Vagina (tissue), 2 donors: ENCODE measurements around the gene SEMA5B.

ENCODE experiments used
- POLR2A ChIP-seq, 2 donors: fragments of 450-650 bp; IDR thresholded peaks; one replicate each; pipeline ENCODE4 v1.6.1; 2017; ENCODE audit warnings: antibody characterized with exemption in 2 of 2, mild to moderate bottlenecking in 2 of 2, moderate library complexity in 2 of 2
- TF ChIP-seq, protein P1 (sequence below), 3 experiments: fragments of 450-650 bp in 2 of 3; fragments of 200-600 bp in 1 of 3; sonication (generic) in 1 of 3; IDR thresholded peaks; one replicate each; pipeline ENCODE4 v1.5.1; 2017 to 2019; ENCODE audit warnings: antibody characterized with exemption in 3 of 3, mild to moderate bottlenecking in 2 of 3, moderate library complexity in 2 of 3

DNA sequence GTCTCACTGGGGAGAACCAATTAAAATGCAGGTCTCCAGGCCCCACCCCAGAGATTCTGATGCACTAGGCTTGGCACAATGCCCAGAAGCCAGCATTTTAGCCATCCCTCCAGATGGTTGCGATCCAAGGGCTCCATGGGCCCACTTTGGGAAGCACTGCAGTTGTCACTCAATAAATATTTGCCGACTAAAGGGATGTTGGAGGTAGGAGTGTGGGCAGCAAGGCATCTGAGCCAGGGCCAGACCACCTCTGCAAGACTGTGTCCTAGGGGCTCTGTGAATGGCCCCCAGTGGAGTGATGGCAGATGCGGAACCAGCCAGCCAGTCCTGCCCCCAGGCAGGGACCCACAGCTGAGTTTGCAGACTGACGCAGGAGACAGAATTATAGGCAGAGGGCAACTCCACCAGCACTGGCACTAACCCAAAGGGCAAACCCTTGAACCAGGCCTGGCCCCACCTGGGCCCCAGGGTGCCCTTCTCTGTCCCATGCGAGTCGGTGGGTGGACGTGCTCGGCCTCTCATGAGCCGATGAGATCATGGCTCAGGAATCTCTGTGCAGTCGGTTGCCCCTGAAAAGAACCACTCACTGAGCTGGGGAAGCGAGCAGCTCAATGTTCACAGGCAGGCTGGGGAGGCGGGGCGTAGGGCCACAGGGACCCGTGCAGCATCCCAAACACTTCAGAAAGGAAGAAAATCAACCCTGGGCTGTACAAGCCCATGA, 49.7 kb downstream of the SEMA5B start:
- TF ChIP-seq, protein P1, sequence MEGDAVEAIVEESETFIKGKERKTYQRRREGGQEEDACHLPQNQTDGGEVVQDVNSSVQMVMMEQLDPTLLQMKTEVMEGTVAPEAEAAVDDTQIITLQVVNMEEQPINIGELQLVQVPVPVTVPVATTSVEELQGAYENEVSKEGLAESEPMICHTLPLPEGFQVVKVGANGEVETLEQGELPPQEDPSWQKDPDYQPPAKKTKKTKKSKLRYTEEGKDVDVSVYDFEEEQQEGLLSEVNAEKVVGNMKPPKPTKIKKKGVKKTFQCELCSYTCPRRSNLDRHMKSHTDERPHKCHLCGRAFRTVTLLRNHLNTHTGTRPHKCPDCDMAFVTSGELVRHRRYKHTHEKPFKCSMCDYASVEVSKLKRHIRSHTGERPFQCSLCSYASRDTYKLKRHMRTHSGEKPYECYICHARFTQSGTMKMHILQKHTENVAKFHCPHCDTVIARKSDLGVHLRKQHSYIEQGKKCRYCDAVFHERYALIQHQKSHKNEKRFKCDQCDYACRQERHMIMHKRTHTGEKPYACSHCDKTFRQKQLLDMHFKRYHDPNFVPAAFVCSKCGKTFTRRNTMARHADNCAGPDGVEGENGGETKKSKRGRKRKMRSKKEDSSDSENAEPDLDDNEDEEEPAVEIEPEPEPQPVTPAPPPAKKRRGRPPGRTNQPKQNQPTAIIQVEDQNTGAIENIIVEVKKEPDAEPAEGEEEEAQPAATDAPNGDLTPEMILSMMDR (IDR thresholded peaks at IDR 0.05): no peak
- TF ChIP-seq POLR2A (IDR thresholded peaks at IDR 0.05): no peak
